Muscle layer of colon (tissue), 2 donors: ENCODE measurements around the gene MRPL54.

Experiments used
- H3K27ac ChIP-seq: one replicate; pipeline ENCODE4 v1.7.0; 2013; ENCODE audit warnings: low read depth, mild to moderate bottlenecking, low read length, moderate library complexity
- H3K27me3 ChIP-seq, 2 donors: one replicate each; pipeline ENCODE4 v1.7.0; 2013; ENCODE audit warnings: low read length in 2 of 2, mild to moderate bottlenecking in 2 of 2; ENCODE audit not compliant: insufficient read depth in 2 of 2, control insufficient read depth in 1 of 2
- H3K36me3 ChIP-seq: one replicate; pipeline ENCODE4 v1.7.0; 2013; ENCODE audit warnings: mild to moderate bottlenecking, low read length; ENCODE audit not compliant: insufficient read depth
- H3K4me1 ChIP-seq: one replicate; pipeline ENCODE4 v1.7.0; 2013; ENCODE audit warnings: mild to moderate bottlenecking, low read length; ENCODE audit not compliant: insufficient read depth
- H3K4me3 ChIP-seq, 2 donors: one replicate each; pipeline ENCODE4 v1.7.0; 2013; ENCODE audit warnings: low read length in 2 of 2, low read depth in 1 of 2, mild to moderate bottlenecking in 1 of 2, moderate library complexity in 1 of 2
- H3K9ac ChIP-seq: one replicate; pipeline ENCODE4 v1.7.0; 2013; ENCODE audit warnings: low read length
- H3K9me3 ChIP-seq: one replicate; pipeline ENCODE4 v1.7.0; 2013; ENCODE audit warnings: mild to moderate bottlenecking, low read length
- donor health status: abdominal sarcoma.
- donor health status: Adenocarcinoma of cecum.

MRPL54 gene

DNA sequence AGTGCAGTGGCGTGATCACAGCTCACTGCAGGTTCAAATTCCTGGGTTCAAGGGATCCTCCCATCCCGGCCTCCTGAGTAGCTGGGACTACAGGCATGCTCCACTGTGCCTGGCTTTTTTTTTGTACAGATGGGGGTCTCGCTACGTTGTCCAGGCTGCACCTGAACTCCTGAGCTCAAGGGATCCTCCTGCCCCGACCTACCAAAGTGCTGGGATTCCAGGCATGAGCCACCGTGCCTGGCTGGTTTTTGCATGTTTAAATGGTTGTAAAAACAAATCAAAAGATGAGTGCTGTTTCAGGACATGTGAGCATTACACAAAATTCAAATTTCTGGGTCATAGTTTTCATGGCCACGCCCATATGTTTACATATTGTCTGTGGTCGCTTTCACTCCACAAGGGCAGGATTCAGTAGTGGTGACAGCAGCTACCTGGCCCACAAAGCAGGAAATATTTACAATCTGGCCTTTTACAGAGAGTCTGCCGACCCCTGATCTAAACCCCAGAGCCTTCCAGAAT is 18.4 kb downstream of the MRPL54 start:
- H3K4me3 ChIP-seq, result no peak overlapping the region
- no peak overlapping the region for H3K9ac ChIP-seq
- H3K9me3 ChIP-seq, result peaks cover 15% of the 10 kb centered on the region
- no peaks in the 10 kb centered on the region for H3K4me1 ChIP-seq
- peaks cover 0 to 30% of the 10 kb centered on the region in 2 donors for H3K27me3 ChIP-seq
- H3K27ac ChIP-seq, result no peak overlapping the region
- H3K36me3 ChIP-seq, result no peaks in the 10 kb centered on the region

DNA sequence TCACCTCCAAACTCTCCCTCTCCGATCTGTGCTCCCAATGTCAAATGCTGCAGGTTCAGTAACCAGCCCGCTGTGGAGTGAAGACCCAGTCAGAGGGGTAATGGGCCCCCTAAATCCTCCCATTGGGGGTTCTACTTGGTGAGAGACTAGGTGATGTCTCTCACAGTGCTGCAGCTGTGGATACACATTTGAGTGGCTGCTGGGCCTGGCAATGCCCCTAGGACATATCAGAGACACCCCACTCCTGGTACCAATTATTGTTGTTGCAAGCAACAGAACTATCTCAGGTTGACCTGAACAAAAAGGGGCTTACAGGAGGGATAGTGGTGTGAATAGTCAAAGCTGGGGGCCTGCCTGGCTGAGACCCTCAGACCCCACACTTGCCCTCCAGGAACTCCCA is 19.1 kb downstream of the MRPL54 start:
- no peak overlapping the region for H3K4me3 ChIP-seq
- peaks cover 0 to 30% of the 10 kb centered on the region in 2 donors for H3K27me3 ChIP-seq
- no peaks in the 10 kb centered on the region for H3K36me3 ChIP-seq
- H3K9me3 ChIP-seq, result peaks cover 15% of the 10 kb centered on the region
- no peaks in the 10 kb centered on the region for H3K4me1 ChIP-seq
- no peak overlapping the region for H3K27ac ChIP-seq
- no peak overlapping the region for H3K9ac ChIP-seq

DNA sequence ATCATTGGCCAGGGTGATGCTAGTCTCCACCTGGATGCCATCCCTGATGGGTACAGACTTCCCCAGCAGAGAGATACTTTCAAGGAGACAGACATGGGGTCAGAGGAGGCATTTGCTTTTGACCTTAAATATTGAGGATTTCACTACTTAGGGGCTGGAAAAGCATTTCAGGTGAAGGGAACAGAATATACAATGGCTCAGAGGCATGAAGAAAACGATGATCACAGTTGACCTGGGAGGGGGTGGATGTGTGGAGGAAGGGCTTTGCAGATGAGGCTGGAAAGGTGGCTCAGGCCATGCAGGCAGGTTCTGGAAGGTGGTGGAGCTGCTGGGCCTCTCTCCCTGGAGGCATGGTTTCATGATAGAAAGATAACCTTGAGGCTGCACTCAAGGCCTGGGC is 19.8 kb downstream of the MRPL54 start:
- Histone ChIP-seq H3K27me3 (peaks cover 0 to 30% of the 10 kb centered on the region in 2 donors), H3K9me3 (peaks cover 15% of the 10 kb centered on the region), H3K9ac (no peak overlapping the region), H3K27ac (no peak overlapping the region), H3K4me3 (no peak overlapping the region), H3K36me3 (no peaks in the 10 kb centered on the region), H3K4me1 (no peaks in the 10 kb centered on the region)

DNA sequence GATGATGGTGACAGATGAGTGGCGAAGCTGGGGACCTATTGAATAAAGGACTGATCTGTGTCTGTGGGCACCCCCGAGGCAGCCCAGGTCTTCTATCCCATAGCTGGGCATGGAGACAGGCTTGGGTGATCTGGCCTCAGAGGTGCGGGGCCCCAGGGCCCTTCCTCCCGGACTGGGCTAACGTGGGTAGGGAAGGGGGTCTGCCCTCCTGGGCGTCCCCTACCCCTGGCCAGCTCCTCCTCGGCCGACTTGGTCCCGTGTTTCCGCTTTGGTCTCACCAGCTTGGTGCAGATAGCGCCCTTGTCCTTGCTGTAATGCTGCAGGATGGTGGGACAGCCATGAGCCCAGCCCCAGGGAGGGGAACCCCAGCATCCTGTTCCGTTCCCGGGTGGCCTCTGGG is 20.4 kb downstream of the MRPL54 start:
- H3K4me1 ChIP-seq, result no peaks in the 10 kb centered on the region
- no peaks in the 10 kb centered on the region for H3K36me3 ChIP-seq
- H3K27ac ChIP-seq, result no peak overlapping the region
- H3K27me3 ChIP-seq, result peaks cover 0 to 30% of the 10 kb centered on the region in 2 donors
- H3K9ac ChIP-seq, result no peak overlapping the region
- no peak overlapping the region for H3K4me3 ChIP-seq
- peaks cover 15% of the 10 kb centered on the region for H3K9me3 ChIP-seq

DNA sequence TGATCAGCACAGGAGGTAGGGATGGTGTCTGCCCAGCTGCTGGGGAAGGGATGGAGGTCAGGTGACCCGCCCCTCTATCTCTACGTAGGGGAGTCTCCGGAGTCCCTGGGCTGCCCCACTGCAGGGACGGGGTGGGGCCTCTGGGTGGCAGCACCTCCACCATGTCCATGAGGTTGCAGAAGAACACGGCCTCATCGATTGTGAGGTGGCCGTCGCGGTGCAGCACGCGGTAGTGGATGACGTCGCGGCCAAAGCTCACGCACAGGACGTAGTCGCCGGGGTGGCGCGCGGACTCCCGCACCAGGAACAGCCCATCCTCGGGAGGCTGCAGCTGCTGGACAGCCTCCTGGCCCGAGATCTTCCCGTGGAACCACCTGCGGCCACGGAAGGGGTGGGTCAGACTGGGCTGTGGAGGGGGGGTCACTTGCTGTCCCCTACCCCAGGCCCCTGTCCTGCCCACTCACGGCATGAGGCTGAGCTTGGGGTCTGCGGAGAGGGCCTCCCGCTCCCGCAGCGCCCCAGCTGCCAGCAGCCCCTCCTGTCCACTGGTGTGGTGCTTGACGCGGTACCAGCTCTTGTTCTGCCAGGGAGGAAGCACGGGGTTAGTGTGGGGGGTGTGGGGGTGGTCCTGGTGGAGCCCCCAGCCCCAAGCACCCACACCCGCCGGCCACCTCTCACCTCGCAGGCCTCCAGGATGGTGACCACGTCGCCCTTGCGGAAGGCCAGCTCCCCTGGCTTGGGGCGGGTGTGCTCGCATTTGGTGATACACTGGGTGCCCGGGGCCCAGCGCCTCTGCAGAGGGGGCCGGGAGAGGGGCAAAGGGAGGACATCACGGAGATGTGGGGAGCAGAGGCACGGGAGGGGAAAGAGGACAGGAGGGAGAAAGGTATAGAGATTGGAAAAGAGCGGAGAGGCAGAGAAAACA is 21.4 kb downstream of the MRPL54 start:
- H3K36me3 ChIP-seq, result no peaks in the 10 kb centered on the region

DNA sequence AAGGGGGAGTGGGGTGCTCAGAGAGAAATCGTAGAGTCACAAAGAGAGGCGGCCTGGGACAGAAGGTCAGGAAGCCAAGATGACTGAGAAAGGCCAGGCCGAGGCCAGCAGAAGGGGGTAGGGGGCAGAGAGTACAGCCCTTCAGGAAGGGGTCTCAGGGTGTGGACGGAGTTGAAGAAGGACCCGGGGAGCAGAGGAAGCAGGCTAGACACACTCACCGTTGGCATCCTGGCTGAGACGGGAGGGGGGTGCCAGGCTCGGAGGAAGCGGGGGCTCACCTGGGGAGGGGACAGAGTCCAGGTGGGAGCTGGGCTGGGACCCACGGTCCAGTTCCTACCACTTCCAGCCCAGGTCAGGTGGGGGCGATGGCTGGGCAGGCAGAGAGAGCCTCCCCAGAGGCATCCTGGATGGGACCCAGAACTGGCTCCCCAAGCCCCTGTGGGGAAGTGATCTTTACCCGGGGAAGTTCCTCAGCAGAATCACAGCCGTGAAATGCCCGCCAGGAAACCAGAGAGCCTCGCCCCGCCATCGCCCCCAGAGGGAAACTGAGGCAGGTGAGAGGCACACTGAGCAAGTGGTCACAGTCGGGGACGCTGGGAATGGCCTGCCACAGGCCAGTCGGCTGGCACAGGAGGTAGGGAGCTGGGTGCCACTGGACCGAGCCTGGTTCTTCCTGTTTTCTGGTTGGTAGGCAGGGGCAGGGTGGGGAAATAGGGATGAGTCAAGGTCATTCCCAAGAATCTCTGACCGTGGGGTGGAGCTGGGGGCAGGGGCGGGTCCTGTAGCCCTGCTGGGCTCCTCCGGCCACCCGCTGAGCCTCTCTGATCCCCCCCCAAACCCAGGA is 22.3 kb downstream of the MRPL54 start:
- H3K4me1 ChIP-seq, result no peaks in the 10 kb centered on the region
- no peak overlapping the region for H3K4me3 ChIP-seq
- no peak overlapping the region for H3K27ac ChIP-seq
- peaks cover 0 to 30% of the 10 kb centered on the region in 2 donors for H3K27me3 ChIP-seq
- peaks cover 15% of the 10 kb centered on the region for H3K9me3 ChIP-seq
- no peak overlapping the region for H3K9ac ChIP-seq
- no peaks in the 10 kb centered on the region for H3K36me3 ChIP-seq

More for the DNA sequence above, 21.4 kb downstream of the MRPL54 start:
- no peak overlapping the region for H3K4me3 ChIP-seq
- no peaks in the 10 kb centered on the region for H3K4me1 ChIP-seq
- peaks cover 0 to 30% of the 10 kb centered on the region in 2 donors for H3K27me3 ChIP-seq
- no peak overlapping the region for H3K27ac ChIP-seq
- H3K9ac ChIP-seq, result no peak overlapping the region
- H3K9me3 ChIP-seq, result peaks cover 15% of the 10 kb centered on the region

DNA sequence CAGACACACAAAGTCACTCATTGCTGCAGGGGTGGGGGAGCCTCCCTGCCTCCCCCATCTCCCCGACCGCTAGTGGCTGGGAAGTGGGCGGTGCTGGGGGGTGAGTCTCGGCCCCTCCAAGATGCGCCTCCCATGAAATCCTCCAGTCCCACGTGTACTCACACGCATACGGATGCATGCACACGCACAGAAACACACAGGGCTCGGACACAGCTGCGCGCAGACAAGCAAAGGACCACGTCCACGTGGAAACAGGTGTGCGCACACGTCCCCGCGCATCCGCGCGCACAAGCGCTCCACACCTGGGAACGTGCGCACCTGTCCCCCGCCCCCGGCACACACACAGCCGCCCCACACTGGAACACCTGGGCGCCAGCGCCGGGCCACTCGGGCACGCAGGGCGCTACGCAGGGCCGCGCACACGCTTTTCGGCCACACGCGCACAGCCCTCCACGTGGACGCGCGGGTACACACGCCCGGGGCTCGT is 23.0 kb downstream of the MRPL54 start:
- no peak overlapping the region for H3K27ac ChIP-seq
- no peak overlapping the region for H3K4me3 ChIP-seq
- H3K9me3 ChIP-seq, result peaks cover 15% of the 10 kb centered on the region
- H3K27me3 ChIP-seq, result peaks cover 0 to 30% of the 10 kb centered on the region in 2 donors
- H3K9ac ChIP-seq, result no peak overlapping the region
- no peaks in the 10 kb centered on the region for H3K4me1 ChIP-seq
- no peaks in the 10 kb centered on the region for H3K36me3 ChIP-seq

DNA sequence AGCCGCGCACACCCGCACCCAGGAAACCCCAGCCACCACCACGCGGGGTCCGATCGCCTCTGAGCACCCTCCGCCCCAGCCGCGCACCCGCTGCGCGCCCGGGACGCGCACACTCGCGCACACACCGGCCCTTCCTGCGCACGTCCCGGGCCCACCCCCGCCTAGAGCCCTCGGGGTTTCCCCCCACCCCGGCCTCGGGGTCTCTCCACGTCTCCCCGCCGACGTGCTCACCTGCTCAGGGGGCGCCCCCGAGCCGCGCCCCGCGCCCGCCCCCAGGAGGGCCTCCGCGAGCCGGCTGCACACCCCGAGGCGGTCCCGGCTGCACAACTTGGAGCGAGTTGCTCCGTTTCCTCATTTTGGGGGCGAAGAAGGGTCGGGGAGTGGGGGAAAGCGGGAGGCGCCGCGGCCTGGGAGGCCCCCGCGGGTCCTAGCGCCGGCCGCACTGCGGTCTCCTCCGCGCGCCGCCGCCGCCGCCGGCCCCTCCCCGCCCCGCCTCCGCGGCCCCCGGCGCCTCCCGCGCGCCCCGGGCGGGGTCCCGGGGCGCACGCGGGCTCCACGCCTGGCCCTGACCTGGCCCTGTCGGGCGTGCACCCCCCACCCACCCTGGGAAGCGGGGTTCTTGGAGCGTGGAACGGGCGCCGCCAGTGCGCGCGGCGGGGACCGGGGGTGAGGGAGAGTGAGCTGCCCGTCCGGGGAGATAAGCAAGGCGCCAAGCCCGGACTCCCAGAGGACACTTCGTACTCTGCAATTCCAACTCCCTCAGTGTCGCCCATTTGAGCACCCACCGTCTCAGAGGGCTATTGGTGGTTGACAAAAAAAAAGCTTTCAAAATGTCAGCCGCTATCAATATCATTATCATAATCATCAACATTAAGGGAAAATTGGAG is 23.7 kb downstream of the MRPL54 start, which contains the start of gene MATK:
Gene MATK, minus strand, starts transcription at position 444 of the 887 bp plus-strand sequence. CDS start 1,246 bp downstream, outside the sequence.
- H3K4me1 ChIP-seq, result no peaks in the 10 kb centered on the region
- H3K4me3 ChIP-seq, result no peak within 1 kb of the TSS
- H3K27ac ChIP-seq, result no peak within 1 kb of the TSS
- peaks cover 0 to 30% of the 10 kb centered on the region in 2 donors for H3K27me3 ChIP-seq
- H3K9ac ChIP-seq, result no peak within 1 kb of the TSS
- peaks cover 15% of the 10 kb centered on the region for H3K9me3 ChIP-seq
- H3K36me3 ChIP-seq, result no peaks in the 10 kb centered on the region

DNA sequence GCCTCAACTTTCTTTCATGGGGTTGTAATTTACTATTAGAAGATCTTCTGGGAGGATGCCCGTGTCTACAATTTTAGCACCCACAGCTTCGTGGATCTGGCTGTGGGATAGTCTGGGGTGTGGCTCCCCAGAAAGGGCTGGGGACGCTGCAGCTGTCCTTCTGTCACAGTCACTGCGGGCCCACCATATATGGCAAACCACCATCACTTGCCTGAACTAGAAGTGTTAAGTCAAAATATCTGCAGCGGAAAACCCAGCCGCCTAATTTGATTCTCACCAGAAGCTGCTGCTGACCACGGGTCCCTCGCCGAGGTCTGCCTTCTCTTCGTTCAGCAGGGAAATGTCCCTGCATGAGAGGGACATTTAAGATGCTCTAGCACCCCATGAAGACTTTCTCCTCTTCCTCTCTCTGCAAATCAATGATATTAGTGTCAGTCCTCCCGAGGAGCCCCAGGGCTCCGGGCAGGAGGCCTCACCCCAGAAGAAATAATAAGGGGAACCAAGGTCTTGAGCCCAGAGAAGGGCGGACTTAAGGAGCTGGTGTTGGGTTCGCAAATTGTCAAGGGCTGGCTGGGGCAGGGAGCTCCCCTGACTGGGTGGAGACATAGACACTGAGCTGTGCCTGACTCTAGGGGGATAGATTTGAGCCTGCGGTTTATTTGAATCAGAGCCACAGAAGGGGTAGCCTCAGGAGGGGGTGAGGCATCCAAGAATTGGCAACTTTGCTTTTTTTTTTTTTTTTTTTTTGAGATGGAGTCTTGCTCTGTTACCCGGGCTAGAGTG is 26.7 kb downstream of the MRPL54 start:
- no peak overlapping the region for H3K4me3 ChIP-seq
- H3K9ac ChIP-seq, result no peak overlapping the region
- H3K36me3 ChIP-seq, result no peaks in the 10 kb centered on the region
- no peak overlapping the region for H3K27ac ChIP-seq
- no peaks in the 10 kb centered on the region for H3K9me3 ChIP-seq
- H3K27me3 ChIP-seq, result peaks cover 0 to 13% of the 10 kb centered on the region in 2 donors
- H3K4me1 ChIP-seq, result no peaks in the 10 kb centered on the region

DNA sequence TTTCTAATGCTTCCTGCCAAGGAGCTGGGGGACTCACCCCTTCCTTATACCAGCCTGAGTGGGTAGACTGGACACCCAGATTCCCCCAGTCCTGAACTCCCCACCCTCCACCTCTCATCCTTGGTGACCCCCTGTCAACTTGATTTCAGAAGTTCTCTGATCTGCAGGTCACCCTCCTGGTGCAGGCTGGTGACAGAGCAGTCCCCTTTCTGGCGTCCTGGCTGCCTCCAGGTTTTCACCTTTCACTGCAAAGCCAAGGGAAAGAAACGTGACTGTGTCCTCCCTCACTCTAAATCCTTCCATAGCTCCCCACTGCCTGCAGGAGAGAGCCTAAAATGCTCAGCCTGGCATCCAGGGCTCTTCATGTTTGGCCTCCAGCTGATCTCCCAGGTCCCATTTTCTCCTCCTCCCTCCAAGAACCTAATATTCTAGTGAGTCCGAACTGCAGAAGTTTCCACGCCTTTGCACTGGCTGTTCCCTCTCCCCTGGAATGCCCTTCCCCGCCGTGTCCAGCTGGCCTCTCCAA is 27.8 kb downstream of the MRPL54 start:
- peaks cover 0 to 2% of the 10 kb centered on the region in 2 donors for H3K27me3 ChIP-seq
- no peak overlapping the region for H3K4me3 ChIP-seq
- no peak overlapping the region for H3K27ac ChIP-seq
- H3K4me1 ChIP-seq, result no peaks in the 10 kb centered on the region
- no peaks in the 10 kb centered on the region for H3K9me3 ChIP-seq
- no peaks in the 10 kb centered on the region for H3K36me3 ChIP-seq
- H3K9ac ChIP-seq, result no peak overlapping the region
